HL-60/S4 (cell line): ENCODE measurements around the gene CNIH1.
"Not testable (repeated sequence)": the region's sequence is repeated elsewhere in the genome, so short reads cannot be mapped to it uniquely, and the experiment has no call there.

ENCODE experiments used
- in situ Hi-C: fragments of 300-500 bp; cut with MboI; formaldehyde crosslinking; loops from 2 replicates; pipeline ENCODE4 v1.14.3; 2022; ENCODE audit warnings: low sequenced_read_pairs

The CNIH1 gene

GRCh38 chr14:54437954-54438353, 3.2 kb downstream of the CNIH1 start:
- in situ Hi-C loops, result not testable (repeated sequence)

GRCh38 chr14:54435500-54435981, 5.6 kb downstream of the CNIH1 start:
- in situ Hi-C loops, result no loop called here

DNA sequence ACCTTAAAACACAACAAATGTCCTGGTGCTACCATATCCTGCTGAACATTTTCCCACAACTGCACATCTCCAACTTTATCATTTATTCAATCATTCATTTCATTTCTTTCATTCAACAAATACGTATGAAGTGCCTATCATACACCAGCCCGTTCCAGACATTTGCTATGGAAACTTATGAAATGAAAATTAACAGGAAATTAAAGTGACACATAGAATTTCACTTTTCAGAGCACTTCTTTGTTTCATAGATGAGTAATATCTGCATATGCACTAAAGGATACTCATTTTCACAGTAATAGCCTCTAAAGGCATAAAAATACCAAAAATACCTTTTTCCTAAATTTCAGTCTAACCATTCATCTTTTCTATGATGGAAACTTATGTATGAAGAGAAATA, 12.6 kb downstream of the CNIH1 start:
- in situ Hi-C loops, result no loop called here

DNA sequence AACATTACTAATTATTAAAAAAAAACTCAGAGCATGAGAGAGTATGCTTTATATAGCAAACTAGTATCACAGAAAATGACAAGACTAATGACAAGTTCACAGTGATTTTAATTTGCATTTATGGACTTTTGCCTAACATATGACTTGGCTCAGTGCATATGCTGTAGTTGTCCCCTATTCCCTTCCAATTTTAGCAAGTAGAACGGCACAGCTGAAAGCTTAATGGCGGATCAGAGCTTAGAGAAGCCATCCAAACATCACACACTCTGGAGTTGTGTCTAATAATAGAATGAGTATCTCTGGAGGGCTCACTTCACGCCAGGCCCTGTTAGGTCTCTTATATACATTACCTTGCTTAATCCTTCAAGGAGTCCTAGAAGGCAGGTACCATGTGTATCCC, 13.3 kb downstream of the CNIH1 start:
- in situ Hi-C loops, result no loop called here

GRCh38 chr14:54425537-54426274, 15.5 kb downstream of the CNIH1 start:
- in situ Hi-C loops, result no loop called here

- in situ Hi-C loops, result no loop called here
These were observed 16.1 kb downstream of the CNIH1 start for GRCh38 chr14:54425068-54425467.

GRCh38 chr14:54424479-54424901, 16.7 kb downstream of the CNIH1 start:
- in situ Hi-C loops, result no loop called here

DNA sequence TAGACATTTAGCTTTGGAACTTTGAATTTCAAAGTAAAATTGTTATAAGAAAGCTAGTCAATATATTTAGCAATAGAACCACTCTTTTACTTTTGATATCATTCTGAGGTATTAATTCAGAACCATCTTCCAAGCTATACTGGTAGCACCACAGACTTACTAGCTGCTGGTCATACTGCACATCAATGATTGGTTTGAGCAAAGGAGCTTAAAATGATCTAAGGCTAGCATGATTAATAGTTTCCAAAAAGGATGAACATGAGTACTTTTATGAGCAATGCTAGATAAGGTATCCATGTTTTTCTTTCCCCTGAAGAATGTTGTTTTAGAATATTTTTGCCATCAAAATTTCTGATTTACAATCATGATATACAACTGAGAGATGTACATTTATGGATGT, 17.2 kb downstream of the CNIH1 start:
- in situ Hi-C loops, result no loop called here

GRCh38 chr14:54420478-54421142, 20.6 kb downstream of the CNIH1 start:
- in situ Hi-C loops, result no loop called here

GRCh38 chr14:54411371-54411770, 29.8 kb downstream of the CNIH1 start:
- in situ Hi-C loops, result no loop called here

- in situ Hi-C loops, result no loop called here
These were observed 31.0 kb downstream of the CNIH1 start for GRCh38 chr14:54410215-54410614.

- in situ Hi-C loops, result not testable (repeated sequence)
These were observed 37.7 kb downstream of the CNIH1 start for GRCh38 chr14:54403401-54404005.

DNA sequence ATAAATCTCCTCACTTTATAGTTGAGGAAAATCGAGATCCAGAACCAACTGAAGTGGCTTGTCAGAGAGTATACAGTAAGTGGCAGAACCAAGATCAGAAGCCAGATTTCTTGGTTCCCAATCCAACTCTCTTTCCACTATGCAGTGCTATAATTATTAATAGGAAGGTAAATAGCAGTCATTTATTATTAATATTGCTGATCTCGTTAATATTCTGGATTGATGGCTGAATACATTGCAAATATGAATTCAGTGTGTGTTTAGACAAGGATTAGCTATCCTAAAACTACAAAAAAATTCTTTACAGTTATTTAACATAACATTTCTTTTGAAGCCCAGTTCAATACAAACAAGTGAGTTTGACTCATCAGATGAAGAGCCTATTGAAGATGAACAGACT, 41.6 kb downstream of the CNIH1 start:
- in situ Hi-C loops, result no loop called here

DNA sequence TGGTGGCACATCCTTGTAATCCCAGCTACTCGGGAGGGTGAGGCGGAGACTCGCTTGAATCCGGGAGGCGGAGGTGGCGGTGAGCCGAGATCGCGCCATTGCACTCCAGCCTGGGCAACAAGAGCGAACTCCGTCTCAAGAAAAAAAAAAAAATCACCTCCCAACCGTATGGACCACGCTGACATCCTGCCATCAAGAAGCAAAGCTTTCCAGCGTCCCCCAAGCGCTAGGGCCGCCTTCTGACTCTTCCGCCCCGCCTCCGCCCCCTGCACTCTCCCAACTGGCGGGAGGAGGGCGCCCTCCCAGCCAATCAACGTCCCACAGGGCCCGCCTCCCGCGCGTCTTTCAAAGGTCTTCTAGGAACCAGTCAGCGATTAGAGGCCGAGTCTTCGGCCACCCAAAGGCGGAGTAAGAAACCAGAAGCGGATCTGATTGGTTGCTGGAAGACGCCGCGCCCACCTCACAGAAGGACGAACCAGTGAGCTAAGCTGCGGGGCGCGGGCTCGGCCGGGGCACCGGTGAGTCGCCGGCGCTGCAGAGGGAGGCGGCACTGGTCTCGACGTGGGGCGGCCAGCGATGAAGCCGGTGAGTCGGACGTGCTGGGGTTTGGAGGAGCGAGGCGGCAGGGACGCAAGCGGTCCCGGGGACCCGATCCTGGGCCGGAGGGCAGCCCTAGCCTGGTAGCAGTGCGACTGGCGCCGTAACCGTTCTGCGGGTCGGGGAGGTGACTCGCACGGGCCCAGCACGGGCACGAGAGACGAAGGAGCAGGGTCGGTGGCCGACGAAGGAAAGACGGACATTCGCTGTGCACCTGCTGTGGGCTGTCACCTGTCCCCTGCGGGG, 44.5 kb downstream of the CNIH1 start, which contains the start of gene CDKN3:
TSS of gene CDKN3 (plus strand) at position 515 of the 843 bp plus-strand sequence. CDS start at position 577, 62 bp downstream.
- in situ Hi-C loops, result no loop called here

- in situ Hi-C loops, result no loop called here
These were observed 45.0 kb downstream of the CNIH1 start for GRCh38 chr14:54396183-54396492.

GRCh38 chr14:54395716-54396115, 45.5 kb downstream of the CNIH1 start:
- in situ Hi-C loops, result no loop called here

DNA sequence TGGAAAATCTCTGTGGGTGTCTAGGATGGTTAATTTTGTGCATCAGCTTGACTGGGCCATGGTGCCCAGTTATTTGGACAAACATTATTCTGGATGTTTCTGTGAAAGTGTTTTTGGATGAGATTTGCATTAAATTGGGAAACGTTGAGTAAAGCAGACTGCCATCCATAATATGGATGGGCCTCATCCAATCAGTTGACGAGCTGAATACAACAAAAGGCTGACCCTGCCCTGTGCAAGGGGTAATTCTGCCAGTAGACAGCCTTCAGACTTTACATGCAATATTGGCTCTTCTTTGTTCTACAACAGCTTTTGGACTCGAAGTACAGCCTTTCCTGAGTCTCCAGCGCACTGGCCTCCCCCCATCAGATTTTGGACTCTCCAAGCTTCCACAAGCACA, 45.9 kb downstream of the CNIH1 start:
- in situ Hi-C loops, result no loop called here

DNA sequence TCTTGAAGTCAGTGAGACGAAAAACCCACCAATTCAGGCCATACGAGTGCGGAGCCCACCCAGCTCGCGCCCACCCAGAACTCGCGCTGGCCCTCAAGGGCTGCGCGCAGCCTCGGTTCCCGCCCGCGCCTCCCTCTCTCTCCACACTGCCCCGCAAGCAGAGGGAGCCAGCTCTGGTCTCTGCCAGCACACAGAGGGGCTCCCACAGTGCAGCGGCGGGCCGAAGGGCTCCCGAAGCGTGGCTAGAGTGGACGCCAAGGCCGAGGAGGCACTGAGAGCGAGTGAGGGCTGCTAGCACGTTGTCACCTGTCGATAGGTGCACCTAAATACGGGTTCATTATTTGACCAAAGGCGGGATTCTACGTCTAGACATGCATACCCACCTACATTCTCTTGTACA, 46.6 kb downstream of the CNIH1 start:
- in situ Hi-C loops, result no loop called here

DNA sequence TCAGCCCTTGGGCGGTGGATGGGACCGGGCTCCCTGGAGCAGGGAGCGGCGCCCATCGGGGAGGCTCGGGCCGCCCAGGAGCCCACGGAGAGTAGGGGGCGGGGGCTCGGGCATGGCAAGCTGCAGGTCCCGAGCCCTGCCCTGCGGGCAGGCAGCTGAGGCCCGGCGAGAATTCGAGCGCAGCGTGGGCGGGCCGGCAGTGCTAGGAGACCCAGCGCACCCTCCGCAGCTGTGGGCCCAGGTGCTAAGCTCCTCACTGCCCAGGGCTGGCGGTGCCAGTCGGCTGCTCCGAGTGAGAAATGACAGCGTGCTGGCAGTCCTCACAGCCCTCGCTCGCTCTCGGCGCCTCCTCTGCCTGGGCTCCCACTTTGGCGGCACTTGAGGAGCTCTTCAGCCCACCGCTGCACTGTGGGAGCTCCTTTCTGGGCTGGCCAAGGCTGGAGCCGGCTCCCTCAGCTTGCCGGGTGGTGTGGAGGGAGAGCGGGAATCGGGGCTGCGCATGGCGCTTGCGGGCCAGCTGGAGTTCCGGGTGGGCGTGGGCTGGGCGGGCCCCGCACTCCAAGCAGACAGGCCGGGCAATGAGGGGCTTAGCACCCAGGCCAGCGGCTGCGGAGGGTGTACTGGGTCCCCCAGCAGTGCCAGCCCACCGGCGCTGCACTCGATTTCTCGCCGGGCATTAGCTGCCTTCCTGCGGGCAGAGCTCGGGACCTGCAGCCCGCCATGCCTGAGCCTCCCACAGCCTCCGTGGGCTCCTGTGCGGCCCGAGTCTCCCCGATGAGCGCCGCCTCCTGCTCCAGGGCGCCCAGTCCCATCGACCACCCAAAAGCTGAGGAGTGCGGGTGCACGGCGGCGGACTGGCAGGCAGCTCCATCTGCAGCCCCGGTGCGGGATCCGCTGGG, 47.9 kb downstream of the CNIH1 start:
- in situ Hi-C loops, result not testable (repeated sequence)
